HEK293T (cell line): ENCODE measurements around the gene EIF2AK3.
A peak's percentile ranks its signal among the peaks of the same experiment; 100 is the strongest.
"Not testable (repeated sequence)": the region's sequence is repeated elsewhere in the genome, so short reads cannot be mapped to it uniquely, and the experiment has no call there.

ENCODE experiments used
- CTCF ChIA-PET: fragments of 350-600 bp; formaldehyde crosslinking; extraction: SDS; loops from one replicate; lab custom pipeline; 2021; ENCODE audit warnings: antibody characterized with exemption, inconsistent platforms; lab: Yijun Ruan, JAX
- POLR2A ChIA-PET: fragments of 350-600 bp; formaldehyde crosslinking; extraction: SDS; loops from one replicate; lab custom pipeline; 2020; ENCODE audit warnings: antibody characterized with exemption, inconsistent platforms; lab: Yijun Ruan, JAX
- DNase-seq: peaks from one replicate; pipeline ENCODE4 v3.0.0; 2012; ENCODE audit warnings: mixed read lengths; ENCODE audit errors: extremely low spot score
- ARNT ChIP-seq: fragments of 450-650 bp; IDR thresholded peaks from 2 replicates; pipeline ENCODE4 v1.6.1; 2017; ENCODE audit warnings: mild to moderate bottlenecking
- BHLHE40 ChIP-seq: fragments of 450-650 bp; IDR thresholded peaks from 2 replicates; pipeline ENCODE4 v1.6.1; 2016; ENCODE audit warnings: mild to moderate bottlenecking, moderate library complexity, borderline replicate concordance
- CTBP1 ChIP-seq: fragments of 450-650 bp; IDR thresholded peaks from 2 replicates; pipeline ENCODE4 v1.6.1; 2016; ENCODE audit warnings: borderline replicate concordance
- ELF4 ChIP-seq: fragments of 450-650 bp; IDR thresholded peaks from 2 replicates; pipeline ENCODE4 v1.6.1; 2017; ENCODE audit warnings: antibody characterized with exemption
- FOXA1 ChIP-seq: fragments of 450-650 bp; IDR thresholded peaks from 2 replicates; pipeline ENCODE4 v1.6.1; 2016; ENCODE audit warnings: mild to moderate bottlenecking
- FOXK2 ChIP-seq: fragments of 450-650 bp; IDR thresholded peaks from 2 replicates; pipeline ENCODE4 v1.6.1; 2016; ENCODE audit warnings: mild to moderate bottlenecking
- FOXM1 ChIP-seq: fragments of 450-650 bp; IDR thresholded peaks from 2 replicates; pipeline ENCODE4 v1.6.1; 2017; ENCODE audit warnings: mild to moderate bottlenecking, borderline replicate concordance
- HDGF ChIP-seq: fragments of 450-650 bp; IDR thresholded peaks from 2 replicates; pipeline ENCODE4 v1.6.1; 2017; ENCODE audit warnings: antibody characterized with exemption, borderline replicate concordance
- L3MBTL2 ChIP-seq: fragments of 450-650 bp; conservative IDR thresholded peaks from 2 replicates; pipeline ENCODE4 v1.6.1; 2016; ENCODE audit warnings: mild to moderate bottlenecking
- LEF1 ChIP-seq: fragments of 450-650 bp; IDR thresholded peaks from 2 replicates; pipeline ENCODE4 v1.6.1; 2017; ENCODE audit warnings: mild to moderate bottlenecking, borderline replicate concordance
- NFRKB ChIP-seq: fragments of 450-650 bp; IDR thresholded peaks from 2 replicates; pipeline ENCODE4 v1.6.1; 2016; ENCODE audit warnings: mild to moderate bottlenecking, moderate library complexity
- SP1 ChIP-seq: fragments of 450-650 bp; IDR thresholded peaks from 2 replicates; pipeline ENCODE4 v1.6.1; 2017
- SUZ12 ChIP-seq: fragments of 450-650 bp; IDR thresholded peaks from 2 replicates; pipeline ENCODE4 v1.6.1; 2016; ENCODE audit warnings: mild to moderate bottlenecking
- TARDBP ChIP-seq: fragments of 450-650 bp; IDR thresholded peaks from 2 replicates; pipeline ENCODE4 v1.6.1; 2016
- ZNF384 ChIP-seq: fragments of 450-650 bp; IDR thresholded peaks from 2 replicates; pipeline ENCODE4 v1.6.1; 2016
- TF ChIP-seq, protein P1 (sequence below): fragments of 450-650 bp; IDR thresholded peaks from 2 replicates; pipeline ENCODE4 v1.6.1; 2016

The EIF2AK3 gene

DNA sequence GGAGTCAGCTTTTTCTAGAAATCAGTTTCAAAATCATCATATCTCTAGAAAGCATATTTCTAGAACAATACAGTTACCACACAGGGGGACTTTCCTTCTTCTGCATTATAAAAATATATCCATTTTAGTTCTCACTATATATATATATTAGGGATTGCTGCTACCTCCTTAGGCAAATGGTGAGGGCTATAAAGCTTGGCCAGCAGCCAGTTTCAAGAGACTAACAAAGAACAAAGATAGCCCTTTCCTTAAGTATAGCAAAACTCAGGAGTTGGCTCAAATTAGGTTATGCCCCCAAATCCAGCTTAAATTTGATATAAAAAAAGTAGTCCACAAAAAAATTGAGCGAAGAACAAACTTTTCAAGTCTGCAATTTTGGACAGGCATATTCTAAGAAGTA is 70.0 kb downstream of the EIF2AK3 start:
- POLR2A ChIA-PET: no interaction called here
- CTCF ChIA-PET: no interaction called here
- DNase-seq: no peak
- TF ChIP-seq FOXK2 (no peak), HDGF (no peak), ELF4 (no peak), ZNF384 (no peak), FOXA1 (no peak), BHLHE40 (no peak), TARDBP (no peak), SUZ12 (no peak), SP1 (no peak), LEF1 (no peak), NFRKB (no peak)
- TF ChIP-seq, protein P1, sequence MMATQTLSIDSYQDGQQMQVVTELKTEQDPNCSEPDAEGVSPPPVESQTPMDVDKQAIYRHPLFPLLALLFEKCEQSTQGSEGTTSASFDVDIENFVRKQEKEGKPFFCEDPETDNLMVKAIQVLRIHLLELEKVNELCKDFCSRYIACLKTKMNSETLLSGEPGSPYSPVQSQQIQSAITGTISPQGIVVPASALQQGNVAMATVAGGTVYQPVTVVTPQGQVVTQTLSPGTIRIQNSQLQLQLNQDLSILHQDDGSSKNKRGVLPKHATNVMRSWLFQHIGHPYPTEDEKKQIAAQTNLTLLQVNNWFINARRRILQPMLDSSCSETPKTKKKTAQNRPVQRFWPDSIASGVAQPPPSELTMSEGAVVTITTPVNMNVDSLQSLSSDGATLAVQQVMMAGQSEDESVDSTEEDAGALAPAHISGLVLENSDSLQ: no peak

GRCh38 chr2:88556026-88556425 is 71.2 kb downstream of the EIF2AK3 start:
- POLR2A ChIA-PET: no interaction called here
- CTCF ChIA-PET: no interaction called here
- TF ChIP-seq NFRKB (no peak), CTBP1 (no peak), SUZ12 (no peak), FOXM1 (no peak), ELF4 (no peak), FOXK2 (no peak), SP1 (no peak), BHLHE40 (no peak), HDGF (no peak), FOXA1 (no peak), ZNF384 (no peak), ARNT (no peak)
- TF ChIP-seq, protein P1: no peak
- DNase-seq: no peak

GRCh38 chr2:88554189-88554588 is 73.1 kb downstream of the EIF2AK3 start:
- TF ChIP-seq TARDBP: no peak
- no peak for TF ChIP-seq BHLHE40
- no peak for TF ChIP-seq LEF1
- TF ChIP-seq FOXM1: no peak
- no peak for TF ChIP-seq CTBP1
- no peak for TF ChIP-seq HDGF
- TF ChIP-seq, protein P1: no peak
- no peak for TF ChIP-seq NFRKB
- TF ChIP-seq FOXK2: no peak
- ChIA-PET POLR2A (no interaction called here), CTCF (no interaction called here)
- DNase-seq: peak; percentile 18

DNA sequence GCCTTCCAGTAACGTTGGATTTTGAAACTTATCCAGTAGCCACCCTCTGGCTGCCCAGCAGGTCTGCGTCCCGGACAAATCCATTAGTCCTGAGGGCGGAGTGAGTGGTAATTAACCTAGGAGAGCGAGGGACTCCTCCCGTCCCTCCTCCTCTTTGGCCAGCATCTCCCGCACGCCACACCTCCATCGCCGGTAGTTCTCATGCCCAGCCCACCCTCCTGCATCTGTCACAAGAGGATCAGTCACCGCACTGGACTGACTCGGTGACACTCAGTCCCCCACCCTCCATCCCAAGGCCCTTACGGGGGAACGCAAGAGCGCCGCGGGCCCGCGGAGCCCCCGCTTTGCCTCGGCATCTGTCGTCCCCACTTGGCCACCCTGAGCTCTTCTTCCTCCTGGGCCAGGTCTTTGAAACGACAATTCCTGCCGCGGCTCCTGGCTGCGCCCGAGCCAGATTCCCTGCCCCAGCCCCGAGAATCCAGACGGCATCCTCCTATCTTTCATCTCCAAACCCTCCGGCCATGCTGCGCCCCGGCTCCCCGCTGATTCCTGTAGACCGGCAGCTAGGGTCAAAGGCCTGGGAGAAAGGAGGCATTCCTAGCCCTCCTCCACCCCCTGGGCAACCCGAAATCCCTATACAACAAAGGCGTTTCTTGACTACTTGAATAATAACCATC is 77.5 kb downstream of the EIF2AK3 start:
- TF ChIP-seq LEF1 (no peak), ELF4 (no peak), BHLHE40 (no peak), NFRKB (no peak), CTBP1 (no peak), FOXA1 (no peak), FOXK2 (no peak), ZNF384 (no peak), FOXM1 (no peak), SUZ12 (no peak), L3MBTL2 (no peak), ARNT (no peak), TARDBP (no peak), HDGF (no peak), SP1 (no peak)
- TF ChIP-seq, protein P1: no peak
- POLR2A ChIA-PET: no interaction called here
- no peak for DNase-seq
- CTCF ChIA-PET: no interaction called here

- POLR2A ChIA-PET, CTCF ChIA-PET: not testable (repeated sequence)
Measured at GRCh38 chr2:88546291-88546690, 81.0 kb downstream of the EIF2AK3 start.

DNA sequence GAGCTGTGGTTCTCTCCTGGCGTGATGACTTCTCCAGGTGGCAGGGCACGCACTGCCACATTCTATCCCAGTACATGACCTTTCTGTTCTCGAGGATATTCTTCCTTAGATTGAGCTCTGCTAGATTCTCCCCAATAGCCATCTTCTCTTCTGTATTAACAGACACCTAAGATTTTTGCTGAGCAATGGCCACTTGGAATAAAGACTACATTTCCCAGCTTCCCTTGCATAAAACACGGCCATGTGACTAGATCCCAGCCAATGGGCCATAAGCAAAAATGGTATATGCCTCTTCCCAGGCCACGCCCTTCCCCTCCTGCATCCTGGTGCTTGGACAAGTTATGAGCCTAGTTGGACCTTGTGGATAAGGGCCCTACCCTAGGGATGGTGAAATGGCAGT is 82.1 kb downstream of the EIF2AK3 start:
- peak; percentile 63 for DNase-seq
- POLR2A ChIA-PET: no interaction called here
- CTCF ChIA-PET: no interaction called here
- TF ChIP-seq CTBP1: no peak
- TF ChIP-seq HDGF: no peak
- TF ChIP-seq, protein P1: no peak
- no peak for TF ChIP-seq BHLHE40
- no peak for TF ChIP-seq SUZ12
- no peak for TF ChIP-seq FOXK2
- TF ChIP-seq L3MBTL2: no peak
- TF ChIP-seq ZNF384: no peak
- no peak for TF ChIP-seq FOXA1
- no peak for TF ChIP-seq LEF1

More at GRCh38 chr2:88546291-88546690, 81.0 kb downstream of the EIF2AK3 start:
- DNase-seq: not testable (repeated sequence)
